HCT116 (cell line): ENCODE results near the gene STK24. TPM values are rescaled to one million over a fixed set of nuclear protein-coding genes. Genes with fewer than 3 reads are reported as not detected.

Source experiments
- ATAC-seq: fragments of 200-7000 bp; cut with Tn5 transposase; 2 replicates; pipeline ENCODE4 v1.9.1; 2020; ENCODE audit warnings: mild to moderate bottlenecking, moderate library complexity
- BruUV-seq: library from RNA; stranded (reverse); fragments of 400-500 nt; replicated peaks from 2 replicates; lab custom pipeline; 2021; lab: Mats Ljungman, UMichigan
- CTCF ChIA-PET: fragments of 300-600 bp; sonication (Branson Sonifier 250); formaldehyde crosslinking; loops from one replicate; lab custom pipeline; 2021; ENCODE audit warnings: antibody characterized with exemption; lab: Charles Lee
- POLR2A ChIA-PET: fragments of 300-600, 350-600 bp; sonication (Branson Sonifier 250); formaldehyde crosslinking; loops from one replicate; lab custom pipeline; 2021; ENCODE audit warnings: antibody characterized with exemption; lab: Charles Lee
- RAD21 ChIA-PET, 2 experiments: fragments of 300-600 bp; sonication (Branson Sonifier 250); formaldehyde crosslinking; loops; one replicate each; lab custom pipeline; 2023; ENCODE audit warnings: low total read pairs in 2 of 2; ENCODE audit not compliant: uncharacterized antibody in 2 of 2, unreplicated experiment in 2 of 2, low non-redundant PET in 1 of 2; lab: Charles Lee
- DNase-seq: peaks from one replicate; pipeline ENCODE4 v3.0.0-alpha.2; 2010; ENCODE audit warnings: low read depth, low spot score
- H2AFZ ChIP-seq: fragments of 200-600 bp; shearing (Covaris generic), sonication (generic); 2 replicates; pipeline ENCODE4 v1.6.1; 2017; ENCODE audit warnings: low read depth, mixed run types, mixed read lengths, antibody characterized with exemption, low read length; ENCODE audit not compliant: poor library complexity, severe bottlenecking
- H3K27ac ChIP-seq: 2 replicates; pipeline ENCODE4 v1.5.1; 2012; ENCODE audit warnings: low read depth, low read length
- H3K27me3 ChIP-seq: fragments of 200-600 bp; sonication (generic); 2 replicates; pipeline ENCODE4 v1.6.1; 2016; ENCODE audit warnings: mixed run types, low read length, mixed read lengths; ENCODE audit not compliant: insufficient read depth
- H3K36me3 ChIP-seq, 2 experiments: fragments of 200-500 bp in 1 of 2; fragments of 200-600 bp in 1 of 2; sonication (Bioruptor generic) in 1 of 2; sonication (generic) in 1 of 2; 2 replicates each; pipeline versions ENCODE4 v1.5.1 to v1.6.1; 2014 to 2016; ENCODE audit warnings: low read length in 2 of 2, inconsistent platforms in 1 of 2, mixed read lengths in 1 of 2, mixed run types in 1 of 2; ENCODE audit not compliant: insufficient read depth in 2 of 2, control insufficient read depth in 1 of 2
- H3K4me1 ChIP-seq, 2 experiments: fragments of 200-600 bp in 1 of 2; sonication (generic) in 1 of 2; 2 replicates each; pipeline versions ENCODE4 v1.5.1 to v1.6.1; 2012 to 2017; ENCODE audit warnings: low read length in 2 of 2, inconsistent platforms in 1 of 2, mild to moderate bottlenecking in 1 of 2, mixed read lengths in 1 of 2, mixed run types in 1 of 2, moderate library complexity in 1 of 2; ENCODE audit not compliant: insufficient read depth in 2 of 2, control insufficient read depth in 1 of 2
- H3K4me2 ChIP-seq: fragments of 200-600 bp; sonication (generic); 2 replicates; pipeline ENCODE4 v1.6.1; 2017; ENCODE audit warnings: mixed run types, low read length, mixed read lengths
- H3K4me3 ChIP-seq, 2 experiments: fragments of 200-600 bp in 1 of 2; sonication (generic) in 1 of 2; replicated peaks in 1 of 2; 2 replicates each; pipeline ENCODE4 v1.5.1; 2011 to 2016; ENCODE audit warnings: low read length in 2 of 2, control low read depth in 1 of 2, low read depth in 1 of 2, mild to moderate bottlenecking in 1 of 2, mixed read lengths in 1 of 2, mixed run types in 1 of 2
- H3K79me2 ChIP-seq: fragments of 200-600 bp; sonication (generic); 2 replicates; pipeline ENCODE4 v1.6.1; 2017; ENCODE audit warnings: mild to moderate bottlenecking, mixed run types, low read length, moderate library complexity, mixed read lengths; ENCODE audit not compliant: insufficient read depth
- H3K9ac ChIP-seq: fragments of 200-600 bp; sonication (generic); 2 replicates; pipeline ENCODE4 v1.6.1; 2016; ENCODE audit warnings: low read length, mixed read lengths
- H3K9me2 ChIP-seq: fragments of 200-600 bp; sonication (generic), shearing (Covaris generic); 2 replicates; pipeline ENCODE4 v1.6.1; 2017; ENCODE audit warnings: mixed run types, mild to moderate bottlenecking, moderate library complexity; ENCODE audit not compliant: insufficient read depth
- H3K9me3 ChIP-seq, 2 experiments: fragments of 200-500 bp in 1 of 2; fragments of 200-600 bp in 1 of 2; sonication (Bioruptor generic) in 1 of 2; sonication (generic) in 1 of 2; 2 replicates each; pipeline ENCODE4 v1.6.1; 2014 to 2017; ENCODE audit warnings: low read length in 2 of 2, mixed read lengths in 2 of 2, inconsistent platforms in 1 of 2, low read depth in 1 of 2, mild to moderate bottlenecking in 1 of 2, mixed run types in 1 of 2, moderate library complexity in 1 of 2; ENCODE audit not compliant: control insufficient read depth in 1 of 2, insufficient read depth in 1 of 2
- H4K20me1 ChIP-seq: fragments of 200-600 bp; sonication (generic), shearing (Covaris generic); 2 replicates; pipeline ENCODE4 v1.6.1; 2017; ENCODE audit warnings: mixed run types, mild to moderate bottlenecking, moderate library complexity; ENCODE audit not compliant: insufficient read depth
- ELF1 ChIP-seq: IDR thresholded peaks from 2 replicates; pipeline ENCODE4 v1.6.1; 2012; ENCODE audit warnings: low read depth, borderline replicate concordance
- JUND ChIP-seq: IDR thresholded peaks from 2 replicates; pipeline ENCODE4 v1.6.1; 2012
- SIN3A ChIP-seq: IDR thresholded peaks from 2 replicates; pipeline ENCODE4 v1.6.1; 2012; ENCODE audit warnings: low read depth
- TCF7L2 ChIP-seq: IDR thresholded peaks from 2 replicates; pipeline ENCODE4 v1.7.0; 2011; ENCODE audit warnings: borderline replicate concordance, inconsistent platforms; ENCODE audit not compliant: insufficient read depth, insufficient read length; ENCODE audit errors: extremely low read depth
- intact Hi-C: fragments of 100-400 bp; cut with micrococcal nuclease; formaldehyde crosslinking; loops from 2 replicates; pipeline ENCODE4 v1.10.0; 2022
- total RNA-seq: library from RNA; stranded (reverse); gene quantifications from one replicate; pipeline ENCODE4 v1.2.1, GENCODE V29; 2021; ENCODE audit not compliant: unreplicated experiment

Gene STK24
- total RNA-seq, 1 experiment from 2014 or later, result 137 TPM

- BruUV-seq, result no TSS peak
- Histone ChIP-seq H3K36me3 (peaks cover 5 to 39% of the 10 kb centered on the region in 2 experiments; a peak in 3 of 4 replicates), H3K9me2 (no peaks in the 10 kb centered on the region), H4K20me1 (no peaks in the 10 kb centered on the region), H2AFZ (no peak overlapping the region), H3K27ac (no peak overlapping the region; the same call in 1 of the 2 replicates), H3K79me2 (peaks cover 81% of the 10 kb centered on the region), H3K9me3 (no peaks in the 10 kb centered on the region), H3K9ac (no peak overlapping the region), H3K4me1 (peaks cover 25 to 48% of the 10 kb centered on the region in 2 experiments), H3K4me2 (peak overlapping the region; percentile 27; the same call in 1 of the 2 replicates), H3K27me3 (no peaks in the 10 kb centered on the region), H3K4me3 (no peak overlapping the region)
- TF ChIP-seq SIN3A, result no peak
- no peak for TF ChIP-seq ELF1
- ChIA-PET RAD21 (interaction anchor here in 1 of 2 experiments (1.1 kb wide), 1 partner anchor 30 kb away, joined by 3 read pairs; no protein-coding TSS in a partner anchor), CTCF (interaction anchor here (1.0 kb wide), 1 partner anchor 9 kb away, joined by 4 read pairs; no protein-coding TSS in a partner anchor), POLR2A (interaction anchor here (1.8 kb wide), 1 partner anchor 9 kb away, joined by 18 read pairs; no protein-coding TSS in a partner anchor)
- ATAC-seq (no peak), DNase-seq (no peak)
- intact Hi-C loops, result no loop called here
Observed at GRCh38 chr13:98475522-98475921, 101.4 kb downstream of the STK24 start.

GRCh38 chr13:98474761-98475160 is 102.1 kb downstream of the STK24 start:
- no TSS peak for BruUV-seq

More at GRCh38 chr13:98474761-98475160, 102.1 kb downstream of the STK24 start:
- no peak overlapping the region for H2AFZ ChIP-seq
- POLR2A ChIA-PET, result no interaction called here
- ATAC-seq, result no peak
- H3K9ac ChIP-seq, result no peak overlapping the region
- TF ChIP-seq JUND, result no peak
- no peak for TF ChIP-seq TCF7L2
- peaks cover 82% of the 10 kb centered on the region for H3K79me2 ChIP-seq
- H3K27me3 ChIP-seq, result no peaks in the 10 kb centered on the region
- H3K4me3 ChIP-seq, result no peak overlapping the region
- no peak overlapping the region for H3K27ac ChIP-seq
- no peak for DNase-seq
- H3K9me3 ChIP-seq, result no peaks in the 10 kb centered on the region
- no peak overlapping the region for H3K4me2 ChIP-seq
- no peaks in the 10 kb centered on the region for H4K20me1 ChIP-seq
- peaks cover 25 to 45% of the 10 kb centered on the region in 2 experiments for H3K4me1 ChIP-seq
- no peaks in the 10 kb centered on the region for H3K9me2 ChIP-seq
- H3K36me3 ChIP-seq, result peaks cover 5 to 39% of the 10 kb centered on the region in 2 experiments; a peak in 3 of 4 replicates
- RAD21 ChIA-PET, result no interaction called here
- intact Hi-C loops, result no loop called here
- CTCF ChIA-PET, result no interaction called here
